ENCODE measurements around the gene CFAP45.

Gene CFAP45

GRCh38 chr1:159900086-159900680, at the start of gene CFAP45:
Gene CFAP45, minus strand, starts transcription at chr1:159900165. Its CDS starts 67 bp downstream, at chr1:159900098.
- peaks cover 15% of the 10 kb centered on the region for H3K4me1 ChIP-seq (ENCODE audit: control insufficient read depth, insufficient read depth, low read length)
- H3K27ac ChIP-seq (ENCODE audit: low read depth, low read length), result no peak within 1 kb of the TSS
- peak within 1 kb of the TSS; percentile 36 for H3K9ac ChIP-seq (ENCODE audit: low read length)
- peaks cover 10% of the 10 kb centered on the region for H3K27me3 ChIP-seq (ENCODE audit: control insufficient read depth, insufficient read depth, low read length)
- H3K36me3 ChIP-seq (ENCODE audit: control insufficient read depth, insufficient read depth, low read length), result no peaks in the 10 kb centered on the region
- peaks cover 6% of the 10 kb centered on the region; the same call in 1 of the 2 replicates for H3K9me3 ChIP-seq (ENCODE audit: control insufficient read depth, insufficient read depth, low read depth, low read length)
- peak within 1 kb of the TSS; percentile 39 for H3K4me3 ChIP-seq (ENCODE audit: low read depth, low read length)

- Histone ChIP-seq H3K4me1 (ENCODE audit: control insufficient read depth, insufficient read depth, low read length) (peaks cover 17% of the 10 kb centered on the region), H3K4me3 (ENCODE audit: low read depth, low read length) (no peak overlapping the region), H3K9ac (ENCODE audit: low read length) (no peak overlapping the region), H3K9me3 (ENCODE audit: control insufficient read depth, insufficient read depth, low read depth, low read length) (no peaks in the 10 kb centered on the region), H3K27me3 (ENCODE audit: control insufficient read depth, insufficient read depth, low read length) (peaks cover 31% of the 10 kb centered on the region), H3K36me3 (ENCODE audit: control insufficient read depth, insufficient read depth, low read length) (no peaks in the 10 kb centered on the region), H3K27ac (ENCODE audit: low read depth, low read length) (no peak overlapping the region)
Measured at GRCh38 chr1:159949123-159949522, 49.2 kb upstream of the CFAP45 start.

- peaks cover 20% of the 10 kb centered on the region for H3K27me3 ChIP-seq (ENCODE audit: control insufficient read depth, insufficient read depth, low read length)
- peaks cover 12% of the 10 kb centered on the region for H3K4me1 ChIP-seq (ENCODE audit: control insufficient read depth, insufficient read depth, low read length)
- no peak overlapping the region for H3K4me3 ChIP-seq (ENCODE audit: low read depth, low read length)
Measured at GRCh38 chr1:159947942-159948341, 48.0 kb upstream of the CFAP45 start.

GRCh38 chr1:159946242-159947187, 46.5 kb upstream of the CFAP45 start:
- Histone ChIP-seq H3K27me3 (ENCODE audit: control insufficient read depth, insufficient read depth, low read length) (peaks cover 10% of the 10 kb centered on the region), H3K4me1 (ENCODE audit: control insufficient read depth, insufficient read depth, low read length) (peaks cover 19% of the 10 kb centered on the region), H3K36me3 (ENCODE audit: control insufficient read depth, insufficient read depth, low read length) (no peaks in the 10 kb centered on the region), H3K27ac (ENCODE audit: low read depth, low read length) (no peak overlapping the region), H3K4me3 (ENCODE audit: low read depth, low read length) (peak overlapping the region; percentile 75), H3K9me3 (ENCODE audit: control insufficient read depth, insufficient read depth, low read depth, low read length) (no peaks in the 10 kb centered on the region), H3K9ac (ENCODE audit: low read length) (peak overlapping the region; percentile 68)

More at GRCh38 chr1:159947942-159948341, 48.0 kb upstream of the CFAP45 start:
- Histone ChIP-seq H3K27ac (ENCODE audit: low read depth, low read length) (no peak overlapping the region), H3K9ac (ENCODE audit: low read length) (no peak overlapping the region), H3K36me3 (ENCODE audit: control insufficient read depth, insufficient read depth, low read length) (no peaks in the 10 kb centered on the region), H3K9me3 (ENCODE audit: control insufficient read depth, insufficient read depth, low read depth, low read length) (no peaks in the 10 kb centered on the region)

GRCh38 chr1:159945483-159946241, 45.7 kb upstream of the CFAP45 start, which contains the start of gene IGSF9:
Gene IGSF9, minus strand, starts transcription at chr1:159945613. Its CDS starts 2,159 bp downstream, at chr1:159943454.
- H3K4me1 ChIP-seq (ENCODE audit: control insufficient read depth, insufficient read depth, low read length), result peaks cover 25% of the 10 kb centered on the region
- peak within 1 kb of the TSS; percentile 68 for H3K9ac ChIP-seq (ENCODE audit: low read length)
- H3K27me3 ChIP-seq (ENCODE audit: control insufficient read depth, insufficient read depth, low read length), result peaks cover 7% of the 10 kb centered on the region; the same call in 1 of the 2 replicates
- H3K27ac ChIP-seq (ENCODE audit: low read depth, low read length), result no peak within 1 kb of the TSS
- H3K9me3 ChIP-seq (ENCODE audit: control insufficient read depth, insufficient read depth, low read depth, low read length), result no peaks in the 10 kb centered on the region
- no peaks in the 10 kb centered on the region for H3K36me3 ChIP-seq (ENCODE audit: control insufficient read depth, insufficient read depth, low read length)
- peak within 1 kb of the TSS; percentile 75 for H3K4me3 ChIP-seq (ENCODE audit: low read depth, low read length)

- Histone ChIP-seq H3K4me3 (ENCODE audit: low read depth, low read length) (peak overlapping the region; percentile 75), H3K4me1 (ENCODE audit: control insufficient read depth, insufficient read depth, low read length) (peaks cover 25% of the 10 kb centered on the region), H3K9ac (ENCODE audit: low read length) (peak overlapping the region; percentile 5), H3K36me3 (ENCODE audit: control insufficient read depth, insufficient read depth, low read length) (no peaks in the 10 kb centered on the region; the same call in 1 of the 2 replicates), H3K27me3 (ENCODE audit: control insufficient read depth, insufficient read depth, low read length) (peaks cover 7% of the 10 kb centered on the region; the same call in 1 of the 2 replicates), H3K9me3 (ENCODE audit: control insufficient read depth, insufficient read depth, low read depth, low read length) (no peaks in the 10 kb centered on the region), H3K27ac (ENCODE audit: low read depth, low read length) (no peak overlapping the region)
Measured at GRCh38 chr1:159944623-159945455, 44.9 kb upstream of the CFAP45 start.

GRCh38 chr1:159943908-159944622, 44.1 kb upstream of the CFAP45 start:
- Histone ChIP-seq H3K9ac (ENCODE audit: low read length) (no peak overlapping the region), H3K27me3 (ENCODE audit: control insufficient read depth, insufficient read depth, low read length) (peaks cover 7% of the 10 kb centered on the region; the same call in 1 of the 2 replicates), H3K9me3 (ENCODE audit: control insufficient read depth, insufficient read depth, low read depth, low read length) (no peaks in the 10 kb centered on the region), H3K27ac (ENCODE audit: low read depth, low read length) (no peak overlapping the region), H3K4me1 (ENCODE audit: control insufficient read depth, insufficient read depth, low read length) (peaks cover 25% of the 10 kb centered on the region), H3K36me3 (ENCODE audit: control insufficient read depth, insufficient read depth, low read length) (no peaks in the 10 kb centered on the region; the same call in 1 of the 2 replicates), H3K4me3 (ENCODE audit: low read depth, low read length) (no peak overlapping the region)

- H3K27ac ChIP-seq (ENCODE audit: low read depth, low read length), result no peak overlapping the region
- peaks cover 7% of the 10 kb centered on the region; the same call in 1 of the 2 replicates for H3K27me3 ChIP-seq (ENCODE audit: control insufficient read depth, insufficient read depth, low read length)
- H3K36me3 ChIP-seq (ENCODE audit: control insufficient read depth, insufficient read depth, low read length), result no peaks in the 10 kb centered on the region; the same call in 1 of the 2 replicates
- H3K9ac ChIP-seq (ENCODE audit: low read length), result no peak overlapping the region
- no peak overlapping the region for H3K4me3 ChIP-seq (ENCODE audit: low read depth, low read length)
- H3K9me3 ChIP-seq (ENCODE audit: control insufficient read depth, insufficient read depth, low read depth, low read length), result no peaks in the 10 kb centered on the region
- peaks cover 25% of the 10 kb centered on the region for H3K4me1 ChIP-seq (ENCODE audit: control insufficient read depth, insufficient read depth, low read length)
Measured at GRCh38 chr1:159943278-159943640, 43.3 kb upstream of the CFAP45 start.

- Histone ChIP-seq H3K27ac (ENCODE audit: low read depth, low read length) (no peak overlapping the region), H3K9me3 (ENCODE audit: control insufficient read depth, insufficient read depth, low read depth, low read length) (no peaks in the 10 kb centered on the region), H3K27me3 (ENCODE audit: control insufficient read depth, insufficient read depth, low read length) (peaks cover 7% of the 10 kb centered on the region; the same call in 1 of the 2 replicates), H3K4me3 (ENCODE audit: low read depth, low read length) (no peak overlapping the region), H3K4me1 (ENCODE audit: control insufficient read depth, insufficient read depth, low read length) (peaks cover 27% of the 10 kb centered on the region), H3K36me3 (ENCODE audit: control insufficient read depth, insufficient read depth, low read length) (no peaks in the 10 kb centered on the region; the same call in 1 of the 2 replicates), H3K9ac (ENCODE audit: low read length) (no peak overlapping the region)
Measured at GRCh38 chr1:159942632-159943277, 42.8 kb upstream of the CFAP45 start.
